CD4-positive, alpha-beta T cell treated with Interleukin-2 at 100 ng/mL for 4 hours (primary cell): Measurements from ENCODE around the gene GRK3.
"Not testable (repeated sequence)": the region's sequence is repeated elsewhere in the genome, so short reads cannot be mapped to it uniquely, and the experiment has no call there.

Experiments
- DNase-seq: peaks from one replicate; pipeline ENCODE4 v3.0.0-alpha.2; 2020; ENCODE audit warnings: low spot score

Gene GRK3

GRCh38 chr22:25572708-25573171 lies 8.3 kb downstream of the GRK3 start:
- no peak for DNase-seq

GRCh38 chr22:25573841-25574240 lies 9.4 kb downstream of the GRK3 start:
- no peak for DNase-seq

- no peak for DNase-seq
These were observed 10.3 kb downstream of the GRK3 start for GRCh38 chr22:25574736-25575135.

- DNase-seq, result not testable (repeated sequence)
These were observed 11.4 kb downstream of the GRK3 start for GRCh38 chr22:25575674-25576392.

GRCh38 chr22:25581452-25581851 lies 17.0 kb downstream of the GRK3 start:
- DNase-seq, result not testable (repeated sequence)

GRCh38 chr22:25582946-25583345 lies 18.5 kb downstream of the GRK3 start:
- DNase-seq, result no peak

GRCh38 chr22:25584993-25585392 lies 20.5 kb downstream of the GRK3 start:
- not testable (repeated sequence) for DNase-seq

- not testable (repeated sequence) for DNase-seq
These were observed 25.2 kb downstream of the GRK3 start for GRCh38 chr22:25589664-25590063.

- not testable (repeated sequence) for DNase-seq
These were observed 28.8 kb downstream of the GRK3 start for GRCh38 chr22:25593323-25593722.

- DNase-seq, result no peak
These were observed 34.1 kb downstream of the GRK3 start for GRCh38 chr22:25598609-25599008.

- DNase-seq, result no peak
These were observed 38.0 kb downstream of the GRK3 start for GRCh38 chr22:25602445-25602844.

- DNase-seq, result no peak
These were observed 38.4 kb downstream of the GRK3 start for GRCh38 chr22:25602916-25603315.

GRCh38 chr22:25605146-25605545 lies 40.7 kb downstream of the GRK3 start:
- DNase-seq, result not testable (repeated sequence)

- DNase-seq, result not testable (repeated sequence)
These were observed 41.1 kb downstream of the GRK3 start for GRCh38 chr22:25605565-25605964.

GRCh38 chr22:25611284-25611683 lies 46.8 kb downstream of the GRK3 start:
- not testable (repeated sequence) for DNase-seq

GRCh38 chr22:25613131-25613530 lies 48.7 kb downstream of the GRK3 start:
- DNase-seq, result not testable (repeated sequence)

GRCh38 chr22:25613558-25613957 lies 49.1 kb downstream of the GRK3 start:
- not testable (repeated sequence) for DNase-seq

GRCh38 chr22:25614791-25615190 lies 50.3 kb downstream of the GRK3 start:
- not testable (repeated sequence) for DNase-seq

- no peak for DNase-seq
These were observed 57.5 kb downstream of the GRK3 start for GRCh38 chr22:25621986-25622385.

GRCh38 chr22:25623310-25623734 lies 58.8 kb downstream of the GRK3 start:
- no peak for DNase-seq

GRCh38 chr22:25623851-25624250 lies 59.4 kb downstream of the GRK3 start:
- no peak for DNase-seq

- no peak for DNase-seq
These were observed 60.0 kb downstream of the GRK3 start for GRCh38 chr22:25624476-25624875.

- DNase-seq, result not testable (repeated sequence)
These were observed 61.5 kb downstream of the GRK3 start for GRCh38 chr22:25625747-25626623.
